H9 (cell line): ENCODE results near the gene ANK2. TPM values are rescaled to one million over a fixed set of nuclear protein-coding genes. Genes with fewer than 3 reads are reported as not detected.

ENCODE experiments used
- DNase-seq: peaks from one replicate; pipeline ENCODE4 v3.0.0-alpha.2; 2017
- H2AFZ ChIP-seq: one replicate; pipeline ENCODE4 v1.6.1; 2013; ENCODE audit warnings: mild to moderate bottlenecking, low read length, control low read depth, moderate library complexity
- H2AK5ac ChIP-seq: 2 replicates; pipeline ENCODE4 v1.6.1; 2013; ENCODE audit warnings: low read length, control low read depth, mixed read lengths; ENCODE audit not compliant: insufficient read length
- H2BK120ac ChIP-seq: one replicate; pipeline ENCODE4 v1.6.1; 2013; ENCODE audit warnings: low read depth, mild to moderate bottlenecking, low read length, control low read depth, inconsistent platforms; ENCODE audit not compliant: poor library complexity, severe bottlenecking
- H2BK12ac ChIP-seq: 2 replicates; pipeline ENCODE4 v1.6.1; 2013; ENCODE audit warnings: low read length, control low read depth, mixed read lengths, low read depth; ENCODE audit not compliant: insufficient read length
- H2BK15ac ChIP-seq: 2 replicates; pipeline ENCODE4 v1.6.1; 2013; ENCODE audit warnings: low read depth, low read length, control low read depth
- H2BK20ac ChIP-seq: one replicate; pipeline ENCODE4 v1.6.1; 2013; ENCODE audit warnings: low read depth, mild to moderate bottlenecking, low read length, control low read depth, inconsistent platforms; ENCODE audit not compliant: poor library complexity, severe bottlenecking
- H2BK5ac ChIP-seq: 2 replicates; pipeline ENCODE4 v1.6.1; 2013; ENCODE audit warnings: low read length, control low read depth, mixed read lengths; ENCODE audit not compliant: insufficient read length
- H3K14ac ChIP-seq: 2 replicates; pipeline ENCODE4 v1.6.1; 2013; ENCODE audit warnings: low read length, control low read depth; ENCODE audit not compliant: insufficient read depth
- H3K18ac ChIP-seq: 2 replicates; pipeline ENCODE4 v1.6.1; 2013; ENCODE audit warnings: low read depth, mild to moderate bottlenecking, mixed read lengths, low read length, control low read depth; ENCODE audit not compliant: insufficient read length
- H3K23ac ChIP-seq: 2 replicates; pipeline ENCODE4 v1.6.1; 2013; ENCODE audit warnings: low read length, control low read depth, mixed read lengths, low read depth; ENCODE audit not compliant: insufficient read length
- H3K23me2 ChIP-seq: 2 replicates; pipeline ENCODE4 v1.6.1; 2013; ENCODE audit warnings: low read depth, mild to moderate bottlenecking, mixed read lengths, low read length, control low read depth; ENCODE audit not compliant: insufficient read length, poor library complexity, severe bottlenecking
- H3K27ac ChIP-seq: 2 replicates; pipeline ENCODE4 v1.5.1; 2013; ENCODE audit warnings: low read length, control low read depth, mixed read lengths, low read depth; ENCODE audit not compliant: insufficient read length
- H3K27me3 ChIP-seq: 2 replicates; pipeline ENCODE4 v1.6.1; 2013; ENCODE audit warnings: low read length, control low read depth, inconsistent platforms; ENCODE audit not compliant: insufficient read depth
- H3K4ac ChIP-seq: 2 replicates; pipeline ENCODE4 v1.6.1; 2013; ENCODE audit warnings: low read depth, mild to moderate bottlenecking, control low read depth, inconsistent platforms, low read length, moderate library complexity
- H3K4me1 ChIP-seq: 2 replicates; pipeline ENCODE4 v1.6.1; 2013; ENCODE audit warnings: low read length, control low read depth, inconsistent platforms; ENCODE audit not compliant: insufficient read depth
- H3K4me2 ChIP-seq: 2 replicates; pipeline ENCODE4 v1.6.1; 2013; ENCODE audit warnings: low read length, control low read depth, mixed read lengths; ENCODE audit not compliant: insufficient read length, insufficient read depth
- H3K56ac ChIP-seq: 2 replicates; pipeline ENCODE4 v1.6.1; 2013; ENCODE audit warnings: low read depth, mild to moderate bottlenecking, mixed read lengths, low read length, control low read depth; ENCODE audit not compliant: insufficient read length
- H3K79me1 ChIP-seq: 2 replicates; pipeline ENCODE4 v1.6.1; 2013; ENCODE audit warnings: low read depth, mild to moderate bottlenecking, moderate library complexity, low read length, control low read depth, inconsistent platforms; ENCODE audit not compliant: insufficient read depth, poor library complexity, severe bottlenecking
- H3K79me2 ChIP-seq: 2 replicates; pipeline ENCODE4 v1.6.1; 2013; ENCODE audit warnings: low read length, control low read depth, inconsistent platforms; ENCODE audit not compliant: insufficient read depth
- H3K9ac ChIP-seq: 2 replicates; pipeline ENCODE4 v1.6.1; 2013; ENCODE audit warnings: low read length, control low read depth, mixed read lengths; ENCODE audit not compliant: insufficient read length; ENCODE audit errors: extremely low read depth
- H3K9me3 ChIP-seq: one replicate; pipeline ENCODE4 v1.6.1; 2013; ENCODE audit warnings: low read depth, low read length, inconsistent platforms; ENCODE audit not compliant: control insufficient read depth
- H3T11ph ChIP-seq: one replicate; pipeline ENCODE4 v1.6.1; 2013; ENCODE audit warnings: mild to moderate bottlenecking, low read length, control low read depth, inconsistent platforms
- H4K20me1 ChIP-seq: one replicate; pipeline ENCODE4 v1.6.1; 2013; ENCODE audit not compliant: control insufficient read depth, insufficient read length, insufficient read depth
- H4K5ac ChIP-seq: 2 replicates; pipeline ENCODE4 v1.6.1; 2013; ENCODE audit warnings: low read depth, mild to moderate bottlenecking, mixed read lengths, low read length, control low read depth; ENCODE audit not compliant: insufficient read length
- H4K8ac ChIP-seq: replicated peaks from 2 replicates; pipeline ENCODE4 v1.6.1; 2013; ENCODE audit warnings: low read length, control low read depth, mixed read lengths, low read depth; ENCODE audit not compliant: insufficient read length
- H4K91ac ChIP-seq: 2 replicates; pipeline ENCODE4 v1.6.1; 2013; ENCODE audit warnings: low read depth, mild to moderate bottlenecking, moderate library complexity, mixed read lengths, low read length, control low read depth; ENCODE audit not compliant: insufficient read length
- H3K27ac Mint-ChIP-seq, 3 experiments: 2 replicates in 2 of 3; 3 replicates in 1 of 3; pipeline ENCODE4 v1.8.0; 2020 to 2021; ENCODE audit warnings: mixed read lengths in 3 of 3, mild to moderate bottlenecking in 1 of 3, moderate library complexity in 1 of 3
- H3K27me3 Mint-ChIP-seq: 2 replicates; pipeline ENCODE4 v1.8.0; 2021; ENCODE audit warnings: low read depth, mild to moderate bottlenecking, moderate library complexity, mixed read lengths
- H3K36me3 Mint-ChIP-seq, 3 experiments: 2 replicates in 2 of 3; 3 replicates in 1 of 3; pipeline ENCODE4 v1.8.0; 2020 to 2021; ENCODE audit warnings: low read depth in 3 of 3, mixed read lengths in 3 of 3; ENCODE audit not compliant: insufficient read depth in 1 of 3
- H3K4me1 Mint-ChIP-seq, 2 experiments: 2 replicates each; pipeline ENCODE4 v1.8.0; 2020; ENCODE audit warnings: mixed read lengths in 2 of 2
- H3K4me3 Mint-ChIP-seq, 2 experiments: 2 replicates in 1 of 2; 3 replicates in 1 of 2; pipeline ENCODE4 v1.8.0; 2020 to 2021; ENCODE audit warnings: mild to moderate bottlenecking in 2 of 2, mixed read lengths in 2 of 2, moderate library complexity in 1 of 2
- H3K9me3 Mint-ChIP-seq, 2 experiments: 2 replicates in 1 of 2; 3 replicates in 1 of 2; pipeline ENCODE4 v1.8.0; 2020; ENCODE audit warnings: mild to moderate bottlenecking in 2 of 2, mixed read lengths in 2 of 2, moderate library complexity in 1 of 2
- WGBS: extraction: QIAGEN DNeasy Blood & Tissue Kit; methylation state at CpG from one replicate; pipeline ENCODE4 v1.1.7; 2013; ENCODE audit warnings: missing lambda C conversion rate, low lambda C conversion rate, mixed read lengths; ENCODE audit not compliant: insufficient read length; ENCODE audit errors: extremely low coverage; 5-methylcytosine and 5-hydroxymethylcytosine counted together
- total RNA-seq: library from RNA; stranded (reverse); gene quantifications from 2 replicates; pipeline ENCODE4 v1.2.1, GENCODE V29; 2021
- TF ChIP-seq, protein P1 (sequence below): fragments of 200-600 bp; sonication (generic); conservative IDR thresholded peaks from 3 replicates; pipeline ENCODE4 v1.8.0; 2021; ENCODE audit warnings: antibody characterized with exemption, mild to moderate bottlenecking

The ANK2 gene
- total RNA-seq, 1 experiment from 2014 or later: 36.8 TPM

DNA sequence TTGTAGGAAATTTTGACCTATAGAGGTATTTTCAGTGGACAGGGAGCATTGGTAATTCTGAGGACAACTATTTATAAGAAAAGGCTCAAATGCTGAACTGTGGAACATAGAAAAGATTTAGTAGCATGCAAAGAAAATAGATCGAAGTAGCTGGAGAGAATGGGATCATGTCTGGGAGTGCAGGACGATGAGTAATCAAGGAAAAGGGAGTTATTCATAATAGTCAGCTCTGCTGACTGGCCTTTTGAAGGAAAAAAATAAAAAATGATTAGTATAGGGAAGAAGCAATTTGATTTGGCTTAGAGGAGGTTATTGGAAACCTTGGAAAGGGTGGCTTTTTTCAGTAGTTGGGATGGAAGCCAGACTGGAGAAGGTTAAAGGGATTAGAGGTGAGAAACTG is 22.9 kb upstream of the ANK2 start:
- Mint-ChIP-seq H3K4me3 (no peak overlapping the region), H3K27ac (no peak overlapping the region)
- no peak overlapping the region for H3K4ac ChIP-seq

More for the DNA sequence above, 22.9 kb upstream of the ANK2 start:
- no peak overlapping the region for H2AK5ac ChIP-seq
- DNase-seq: no peak
- Mint-ChIP-seq H3K4me1 (peaks cover 12 to 27% of the 10 kb centered on the region in 2 experiments), H3K36me3 (no peaks in the 10 kb centered on the region), H3K9me3 (no peaks in the 10 kb centered on the region), H3K27me3 (no peaks in the 10 kb centered on the region)
- H3K27ac ChIP-seq: no peak overlapping the region
- no peak overlapping the region for H2BK20ac ChIP-seq
- TF ChIP-seq, protein P1, sequence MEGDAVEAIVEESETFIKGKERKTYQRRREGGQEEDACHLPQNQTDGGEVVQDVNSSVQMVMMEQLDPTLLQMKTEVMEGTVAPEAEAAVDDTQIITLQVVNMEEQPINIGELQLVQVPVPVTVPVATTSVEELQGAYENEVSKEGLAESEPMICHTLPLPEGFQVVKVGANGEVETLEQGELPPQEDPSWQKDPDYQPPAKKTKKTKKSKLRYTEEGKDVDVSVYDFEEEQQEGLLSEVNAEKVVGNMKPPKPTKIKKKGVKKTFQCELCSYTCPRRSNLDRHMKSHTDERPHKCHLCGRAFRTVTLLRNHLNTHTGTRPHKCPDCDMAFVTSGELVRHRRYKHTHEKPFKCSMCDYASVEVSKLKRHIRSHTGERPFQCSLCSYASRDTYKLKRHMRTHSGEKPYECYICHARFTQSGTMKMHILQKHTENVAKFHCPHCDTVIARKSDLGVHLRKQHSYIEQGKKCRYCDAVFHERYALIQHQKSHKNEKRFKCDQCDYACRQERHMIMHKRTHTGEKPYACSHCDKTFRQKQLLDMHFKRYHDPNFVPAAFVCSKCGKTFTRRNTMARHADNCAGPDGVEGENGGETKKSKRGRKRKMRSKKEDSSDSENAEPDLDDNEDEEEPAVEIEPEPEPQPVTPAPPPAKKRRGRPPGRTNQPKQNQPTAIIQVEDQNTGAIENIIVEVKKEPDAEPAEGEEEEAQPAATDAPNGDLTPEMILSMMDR: no peak
- no peaks in the 10 kb centered on the region for H4K20me1 ChIP-seq
- H4K91ac ChIP-seq: no peak overlapping the region
- no peaks in the 10 kb centered on the region for H3K79me1 ChIP-seq
- H2BK120ac ChIP-seq: no peak overlapping the region
- no peak overlapping the region for H3K56ac ChIP-seq
- H3K9me3 ChIP-seq: no peaks in the 10 kb centered on the region
- H3K23ac ChIP-seq: no peak overlapping the region
- no CpG with 5 or more reads among the region's 2 CpGs for WGBS
- H2BK15ac ChIP-seq: no peak overlapping the region
- H3K79me2 ChIP-seq: no peaks in the 10 kb centered on the region
- no peak overlapping the region for H3T11ph ChIP-seq
- no peak overlapping the region for H4K5ac ChIP-seq
- H2BK5ac ChIP-seq: no peak overlapping the region
- H3K4me2 ChIP-seq: no peak overlapping the region
- no peak overlapping the region for H3K14ac ChIP-seq
- no peak overlapping the region for H3K18ac ChIP-seq
- H2BK12ac ChIP-seq: no peak overlapping the region
- H2AFZ ChIP-seq: no peak overlapping the region
- no peak overlapping the region for H4K8ac ChIP-seq
- H3K23me2 ChIP-seq: no peaks in the 10 kb centered on the region
- no peak overlapping the region for H3K9ac ChIP-seq
- H3K4me1 ChIP-seq: peaks cover 2% of the 10 kb centered on the region
- H3K27me3 ChIP-seq: no peaks in the 10 kb centered on the region
